ENCODE results near the gene RNF149. TPM values are rescaled to one million over a fixed set of nuclear protein-coding genes. Genes with fewer than 3 reads are reported as not detected.

The RNF149 gene
- total and polyA plus RNA-seq, 4 donors, result 22.9 to 92.1 (median 52.9) TPM

- H3K4me3 ChIP-seq (ENCODE audit: low read length in 2 of 2), result peak overlapping the region; percentile 39 to 80
- 37 to 41% methylated on average over 7 of the region's 7 CpGs for WGBS, 2 donors
- no peak for ATAC-seq (ENCODE audit: low FRiP score)
- no peaks in the 10 kb centered on the region for H3K27me3 ChIP-seq (ENCODE audit: control insufficient read depth in 1 of 2, insufficient read depth in 2 of 2, low read length in 1 of 2)
- peak overlapping the region in 1 of 2 donors; percentile 31 for H3K27ac ChIP-seq (ENCODE audit: low read depth in 1 of 2, low read length in 2 of 2)
- no peaks in the 10 kb centered on the region for H3K36me3 ChIP-seq (ENCODE audit: control insufficient read depth in 1 of 2, insufficient read depth in 2 of 2, low read length in 1 of 2)
- intact Hi-C loops (cut with DNase I), result loop anchor here in 1 of 2 donors (2.0 kb wide), 1 partner anchor 54 kb away; the partner anchor contains the start of gene CNOT11
- peaks cover 0 to 3% of the 10 kb centered on the region in 2 donors for H3K4me1 ChIP-seq (ENCODE audit: control insufficient read depth in 1 of 2, insufficient read depth in 2 of 2, low read length in 2 of 2)
- H3K9me3 ChIP-seq (ENCODE audit: control insufficient read depth, low read length), result no peaks in the 10 kb centered on the region
- DNase-seq, result no peak
Measured at GRCh38 chr2:101306410-101306809, 2.1 kb downstream of the RNF149 start.

DNA sequence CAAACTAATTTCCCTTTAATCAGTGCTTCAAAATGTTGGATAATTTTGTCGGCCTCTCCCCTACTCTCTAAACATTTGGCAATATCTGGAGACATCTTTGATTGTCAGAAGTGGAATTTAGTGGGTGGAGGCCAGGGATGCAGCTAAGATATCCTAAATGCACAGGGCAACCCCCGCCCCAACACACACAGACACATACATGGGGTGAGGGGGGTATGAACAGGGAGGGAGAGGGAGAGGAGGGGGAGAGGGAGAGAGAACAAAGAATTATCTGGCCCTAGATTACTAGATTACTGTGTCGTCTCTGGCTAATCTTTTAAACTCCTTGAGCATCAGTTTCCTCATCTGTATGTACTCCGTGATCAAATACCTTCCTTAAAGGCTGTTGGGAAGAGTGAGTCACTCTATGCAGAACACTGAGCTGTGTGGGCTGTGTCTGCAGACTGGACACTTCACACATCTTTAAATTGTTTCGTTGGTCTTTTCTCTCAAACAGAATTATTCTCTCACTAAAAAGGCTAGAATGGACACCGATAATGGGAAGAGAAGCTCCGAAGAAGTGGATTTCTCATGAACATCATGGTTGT, 2.9 kb downstream of the RNF149 start:
- DNase-seq (no peak), ATAC-seq (ENCODE audit: low FRiP score) (no peak)
- intact Hi-C loops (cut with DNase I), result loop anchor here in 1 of 2 donors (2.0 kb wide), 1 partner anchor 53 kb away; the partner anchor contains the start of gene CNOT11
- Histone ChIP-seq H3K27ac (ENCODE audit: low read depth in 1 of 2, low read length in 2 of 2) (no peak overlapping the region), H3K27me3 (ENCODE audit: control insufficient read depth in 1 of 2, insufficient read depth in 2 of 2, low read length in 1 of 2) (no peaks in the 10 kb centered on the region), H3K9me3 (ENCODE audit: control insufficient read depth, low read length) (no peaks in the 10 kb centered on the region), H3K4me3 (ENCODE audit: low read length in 2 of 2) (peak overlapping the region in 1 of 2 donors; percentile 80), H3K4me1 (ENCODE audit: control insufficient read depth in 1 of 2, insufficient read depth in 2 of 2, low read length in 2 of 2) (peaks cover 0 to 3% of the 10 kb centered on the region in 2 donors), H3K36me3 (ENCODE audit: control insufficient read depth in 1 of 2, insufficient read depth in 2 of 2, low read length in 1 of 2) (no peaks in the 10 kb centered on the region)
- 70 to 72% methylated on average over 7 of the region's 7 CpGs for WGBS, 2 donors

- DNase-seq (no peak), ATAC-seq (ENCODE audit: low FRiP score) (no peak)
- no peak overlapping the region for H3K27ac ChIP-seq (ENCODE audit: low read depth in 1 of 2, low read length in 2 of 2)
- no peaks in the 10 kb centered on the region for H3K9me3 ChIP-seq (ENCODE audit: control insufficient read depth, low read length)
- WGBS, 2 donors, result 87 to 88% methylated on average over 4 of the region's 4 CpGs
- intact Hi-C loops (cut with DNase I), result no loop called here
- H3K4me1 ChIP-seq (ENCODE audit: control insufficient read depth in 1 of 2, insufficient read depth in 2 of 2, low read length in 2 of 2), result peaks cover 0 to 3% of the 10 kb centered on the region in 2 donors
- H3K27me3 ChIP-seq (ENCODE audit: control insufficient read depth in 1 of 2, insufficient read depth in 2 of 2, low read length in 1 of 2), result no peaks in the 10 kb centered on the region
- no peak overlapping the region for H3K4me3 ChIP-seq (ENCODE audit: low read length in 2 of 2)
- H3K36me3 ChIP-seq (ENCODE audit: control insufficient read depth in 1 of 2, insufficient read depth in 2 of 2, low read length in 1 of 2), result no peaks in the 10 kb centered on the region
Measured at GRCh38 chr2:101305035-101305434, 3.5 kb downstream of the RNF149 start.

DNA sequence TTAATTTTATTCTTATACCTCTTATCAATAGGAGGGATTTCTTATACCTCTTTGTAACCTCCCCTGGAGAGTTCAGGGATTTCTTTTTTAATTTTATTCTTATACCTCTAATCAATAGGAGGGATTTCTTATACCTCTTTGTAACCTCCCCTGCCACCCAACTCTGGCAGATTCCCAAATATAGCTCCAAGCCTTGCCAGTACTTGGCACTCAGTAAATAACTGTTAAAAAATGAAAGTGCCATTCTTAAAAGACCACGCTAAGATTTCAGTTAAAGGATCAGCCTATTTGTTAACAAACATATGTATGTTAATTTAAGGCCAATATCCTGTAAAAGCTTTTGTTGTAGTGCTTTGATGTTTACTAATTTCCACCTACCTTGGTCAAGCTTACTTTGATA, 4.8 kb downstream of the RNF149 start:
- 66 to 78% methylated on average over 1 of the region's 1 CpG for WGBS, 2 donors
- ATAC-seq (ENCODE audit: low FRiP score) (no peak), DNase-seq (no peak)
- Histone ChIP-seq H3K27ac (ENCODE audit: low read depth in 1 of 2, low read length in 2 of 2) (no peak overlapping the region), H3K27me3 (ENCODE audit: control insufficient read depth in 1 of 2, insufficient read depth in 2 of 2, low read length in 1 of 2) (no peaks in the 10 kb centered on the region), H3K4me1 (ENCODE audit: control insufficient read depth in 1 of 2, insufficient read depth in 2 of 2, low read length in 2 of 2) (peaks cover 0 to 3% of the 10 kb centered on the region in 2 donors), H3K36me3 (ENCODE audit: control insufficient read depth in 1 of 2, insufficient read depth in 2 of 2, low read length in 1 of 2) (no peaks in the 10 kb centered on the region), H3K4me3 (ENCODE audit: low read length in 2 of 2) (no peak overlapping the region), H3K9me3 (ENCODE audit: control insufficient read depth, low read length) (no peaks in the 10 kb centered on the region)
- intact Hi-C loops (cut with DNase I), result no loop called here

DNA sequence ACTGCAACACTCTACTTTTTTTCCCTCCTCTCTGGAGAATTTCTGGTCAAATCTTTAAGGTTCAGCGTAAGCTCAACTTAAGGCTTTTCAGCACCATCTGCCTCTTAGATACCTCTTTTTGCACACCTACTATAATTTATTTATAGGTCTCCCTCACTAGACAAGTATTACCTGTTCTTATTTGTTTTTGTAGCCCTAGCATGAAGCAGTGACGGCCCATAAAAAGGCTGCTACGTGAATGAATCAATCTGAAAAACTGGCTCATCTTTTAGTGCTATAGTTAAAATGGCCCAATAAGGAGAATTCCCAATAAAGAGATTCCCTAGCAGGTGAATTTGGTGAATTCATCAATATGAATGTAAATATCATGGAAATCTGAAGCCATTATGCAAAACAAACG, 6.5 kb downstream of the RNF149 start:
- H3K9me3 ChIP-seq (ENCODE audit: control insufficient read depth, low read length), result no peaks in the 10 kb centered on the region
- H3K4me3 ChIP-seq (ENCODE audit: low read length in 2 of 2), result no peak overlapping the region
- intact Hi-C loops (cut with DNase I), result no loop called here
- no peak overlapping the region for H3K27ac ChIP-seq (ENCODE audit: low read depth in 1 of 2, low read length in 2 of 2)
- DNase-seq (no peak), ATAC-seq (ENCODE audit: low FRiP score) (no peak)
- H3K36me3 ChIP-seq (ENCODE audit: control insufficient read depth in 1 of 2, insufficient read depth in 2 of 2, low read length in 1 of 2), result no peaks in the 10 kb centered on the region
- WGBS, 2 donors, result 89 to 90% methylated on average over 4 of the region's 4 CpGs
- no peaks in the 10 kb centered on the region for H3K27me3 ChIP-seq (ENCODE audit: control insufficient read depth in 1 of 2, insufficient read depth in 2 of 2, low read length in 1 of 2)
- H3K4me1 ChIP-seq (ENCODE audit: control insufficient read depth in 1 of 2, insufficient read depth in 2 of 2, low read length in 2 of 2), result peaks cover 0 to 3% of the 10 kb centered on the region in 2 donors

GRCh38 chr2:101300836-101301235, 7.7 kb downstream of the RNF149 start:
- Histone ChIP-seq H3K36me3 (ENCODE audit: control insufficient read depth in 1 of 2, insufficient read depth in 2 of 2, low read length in 1 of 2) (no peaks in the 10 kb centered on the region), H3K4me1 (ENCODE audit: control insufficient read depth in 1 of 2, insufficient read depth in 2 of 2, low read length in 2 of 2) (no peaks in the 10 kb centered on the region), H3K4me3 (ENCODE audit: low read length in 2 of 2) (no peak overlapping the region), H3K9me3 (ENCODE audit: control insufficient read depth, low read length) (no peaks in the 10 kb centered on the region), H3K27me3 (ENCODE audit: control insufficient read depth in 1 of 2, insufficient read depth in 2 of 2, low read length in 1 of 2) (no peaks in the 10 kb centered on the region), H3K27ac (ENCODE audit: low read depth in 1 of 2, low read length in 2 of 2) (no peak overlapping the region)
- DNase-seq (no peak), ATAC-seq (ENCODE audit: low FRiP score) (no peak)
- 76 to 91% methylated on average over 7 of the region's 7 CpGs for WGBS, 2 donors
- intact Hi-C loops (cut with DNase I), result no loop called here

GRCh38 chr2:101300164-101300563, 8.3 kb downstream of the RNF149 start:
- intact Hi-C loops (cut with DNase I), result no loop called here
- Histone ChIP-seq H3K36me3 (ENCODE audit: control insufficient read depth in 1 of 2, insufficient read depth in 2 of 2, low read length in 1 of 2) (no peaks in the 10 kb centered on the region), H3K27ac (ENCODE audit: low read depth in 1 of 2, low read length in 2 of 2) (no peak overlapping the region), H3K27me3 (ENCODE audit: control insufficient read depth in 1 of 2, insufficient read depth in 2 of 2, low read length in 1 of 2) (no peaks in the 10 kb centered on the region), H3K4me1 (ENCODE audit: control insufficient read depth in 1 of 2, insufficient read depth in 2 of 2, low read length in 2 of 2) (no peaks in the 10 kb centered on the region), H3K4me3 (ENCODE audit: low read length in 2 of 2) (no peak overlapping the region), H3K9me3 (ENCODE audit: control insufficient read depth, low read length) (no peaks in the 10 kb centered on the region)
- DNase-seq, result no peak
- ATAC-seq (ENCODE audit: low FRiP score), result no peak
- whole genome bisulfite sequencing, 2 donors, result 97 to 100% methylated on average over 1 of the region's 1 CpG

- 52 to 64% methylated on average over 6 of the region's 6 CpGs for WGBS, 2 donors
- H3K9me3 ChIP-seq (ENCODE audit: control insufficient read depth, low read length), result no peaks in the 10 kb centered on the region
- ATAC-seq (ENCODE audit: low FRiP score) (no peak), DNase-seq (no peak)
- H3K4me3 ChIP-seq (ENCODE audit: low read length in 2 of 2), result no peak overlapping the region
- H3K27ac ChIP-seq (ENCODE audit: low read depth in 1 of 2, low read length in 2 of 2), result no peak overlapping the region
- no peaks in the 10 kb centered on the region for H3K4me1 ChIP-seq (ENCODE audit: control insufficient read depth in 1 of 2, insufficient read depth in 2 of 2, low read length in 2 of 2)
- H3K27me3 ChIP-seq (ENCODE audit: control insufficient read depth in 1 of 2, insufficient read depth in 2 of 2, low read length in 1 of 2), result no peaks in the 10 kb centered on the region
- intact Hi-C loops (cut with DNase I), result no loop called here
- no peaks in the 10 kb centered on the region for H3K36me3 ChIP-seq (ENCODE audit: control insufficient read depth in 1 of 2, insufficient read depth in 2 of 2, low read length in 1 of 2)
Measured at GRCh38 chr2:101299604-101300003, 8.9 kb downstream of the RNF149 start.

DNA sequence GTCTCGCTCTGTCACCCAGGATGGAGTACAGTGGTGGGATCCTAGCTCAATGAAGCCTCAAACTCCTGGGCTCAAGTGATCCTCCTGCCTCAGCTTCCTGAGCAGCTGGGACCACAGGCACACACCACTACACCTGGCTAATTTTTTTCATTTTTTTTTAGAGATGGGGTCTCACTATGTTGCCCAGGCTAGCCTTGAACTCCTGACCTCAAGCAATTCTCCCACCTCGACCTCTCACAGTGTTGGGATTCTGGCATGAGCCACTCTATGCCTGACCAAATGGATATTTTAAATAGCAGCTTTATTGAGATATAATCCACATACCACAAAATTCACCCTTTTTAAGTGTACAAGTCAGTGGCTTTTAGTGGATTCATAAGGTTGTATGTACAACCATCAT, 11.1 kb downstream of the RNF149 start:
- no peaks in the 10 kb centered on the region for H3K4me1 ChIP-seq (ENCODE audit: control insufficient read depth in 1 of 2, insufficient read depth in 2 of 2, low read length in 2 of 2)
- H3K27ac ChIP-seq (ENCODE audit: low read depth in 1 of 2, low read length in 2 of 2), result no peak overlapping the region
- ATAC-seq (ENCODE audit: low FRiP score), result no peak
- H3K27me3 ChIP-seq (ENCODE audit: control insufficient read depth in 1 of 2, insufficient read depth in 2 of 2, low read length in 1 of 2), result no peaks in the 10 kb centered on the region
- peaks cover 0 to 4% of the 10 kb centered on the region in 2 donors for H3K36me3 ChIP-seq (ENCODE audit: control insufficient read depth in 1 of 2, insufficient read depth in 2 of 2, low read length in 1 of 2)
- no peaks in the 10 kb centered on the region for H3K9me3 ChIP-seq (ENCODE audit: control insufficient read depth, low read length)
- intact Hi-C loops (cut with DNase I), result no loop called here
- no peak for DNase-seq
- no peak overlapping the region for H3K4me3 ChIP-seq (ENCODE audit: low read length in 2 of 2)
- WGBS, 2 donors, result 72 to 79% methylated on average over 2 of the region's 2 CpGs
